ELR (cell line): Measurements from ENCODE around the gene ALDH9A1.
"Not testable (repeated sequence)": the region's sequence is repeated elsewhere in the genome, so short reads cannot be mapped to it uniquely, and the experiment has no call there.

Experiments
- DNase-seq: peaks from one replicate; pipeline ENCODE4 v3.0.0-alpha.2; 2015; ENCODE audit warnings: low read depth

The ALDH9A1 gene

DNA sequence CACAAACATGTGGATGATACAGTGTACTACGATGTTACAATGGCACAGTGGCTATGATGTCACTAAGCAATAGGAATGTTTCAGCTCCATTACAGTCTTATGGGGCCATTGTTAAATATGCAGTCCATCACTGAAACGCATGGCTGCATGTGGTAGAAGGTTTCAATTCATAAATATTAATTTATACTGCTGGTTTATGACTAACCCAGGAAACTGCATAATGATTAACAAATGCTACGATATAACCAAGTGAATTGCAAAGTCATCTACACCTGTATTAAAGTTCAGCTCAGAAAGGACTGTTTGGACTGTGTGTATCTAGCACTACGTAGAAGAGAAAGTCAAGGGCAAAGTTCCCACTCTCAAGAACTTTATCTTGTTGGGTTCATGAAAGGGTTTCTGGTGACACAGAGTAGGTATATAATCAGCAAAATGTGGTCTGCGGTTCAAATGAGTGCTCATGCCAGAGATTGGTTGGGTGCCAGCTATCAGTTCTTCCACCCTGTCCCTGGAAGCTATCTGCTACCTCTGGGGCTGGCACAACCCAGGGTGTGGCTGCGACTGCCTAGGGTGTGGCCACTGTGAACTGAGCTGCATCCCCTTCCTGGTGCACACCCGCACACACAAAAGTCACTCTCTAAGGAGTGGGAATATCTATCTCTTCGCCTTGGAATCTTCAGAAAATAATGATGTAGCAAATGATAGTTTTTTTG, 52.6 kb downstream of the ALDH9A1 start:
- peak; percentile 18 for DNase-seq

GRCh38 chr1:165644064-165644735, 54.2 kb downstream of the ALDH9A1 start:
- DNase-seq, result peak; percentile 66

GRCh38 chr1:165641231-165641987, 57.0 kb downstream of the ALDH9A1 start:
- DNase-seq, result peak; percentile 13

- no peak for DNase-seq
These were observed 58.3 kb downstream of the ALDH9A1 start for GRCh38 chr1:165639821-165640623.

DNA sequence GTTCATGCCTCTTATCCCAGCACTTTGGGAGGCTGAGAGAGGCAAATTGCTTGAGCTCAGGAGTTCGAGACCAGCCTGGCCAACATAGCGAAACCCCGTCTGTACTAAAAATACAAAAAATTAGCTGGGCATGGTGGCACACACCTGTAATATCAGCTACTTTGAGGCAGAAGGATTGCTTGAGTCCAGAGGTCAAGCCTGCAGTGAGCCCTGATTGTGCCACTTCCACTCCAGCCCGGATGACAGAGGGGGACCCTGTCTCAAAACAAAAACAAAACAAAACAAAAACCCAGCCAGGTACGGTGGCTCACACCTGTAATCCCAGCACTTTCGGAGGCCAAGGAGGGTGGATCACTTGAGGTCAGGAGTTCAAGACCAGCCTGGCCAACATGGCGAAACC, 60.2 kb downstream of the ALDH9A1 start:
- DNase-seq, result not testable (repeated sequence)

DNA sequence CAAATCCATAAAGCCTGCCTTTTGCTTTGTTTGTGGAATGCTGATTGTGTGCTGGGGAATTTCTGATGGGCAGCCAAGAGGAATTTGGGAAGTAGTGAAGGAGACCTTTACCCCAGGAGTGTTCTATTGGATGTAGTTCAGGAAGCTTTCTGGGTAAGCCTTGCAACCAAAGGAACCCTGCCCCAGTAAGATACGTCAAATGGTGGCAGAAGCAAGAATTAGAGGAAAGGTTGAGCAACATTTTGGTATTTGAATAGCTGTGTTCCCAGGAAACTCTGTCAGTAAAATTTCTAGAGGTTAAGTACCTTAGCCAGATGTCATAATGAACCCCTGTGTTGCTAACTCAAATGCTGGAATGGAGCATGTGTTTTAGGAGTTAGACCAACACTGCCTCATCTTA, 60.9 kb downstream of the ALDH9A1 start:
- no peak for DNase-seq

GRCh38 chr1:165635823-165636222, 62.5 kb downstream of the ALDH9A1 start:
- DNase-seq, result no peak

- DNase-seq, result no peak
These were observed 63.0 kb downstream of the ALDH9A1 start for GRCh38 chr1:165635329-165635728.

DNA sequence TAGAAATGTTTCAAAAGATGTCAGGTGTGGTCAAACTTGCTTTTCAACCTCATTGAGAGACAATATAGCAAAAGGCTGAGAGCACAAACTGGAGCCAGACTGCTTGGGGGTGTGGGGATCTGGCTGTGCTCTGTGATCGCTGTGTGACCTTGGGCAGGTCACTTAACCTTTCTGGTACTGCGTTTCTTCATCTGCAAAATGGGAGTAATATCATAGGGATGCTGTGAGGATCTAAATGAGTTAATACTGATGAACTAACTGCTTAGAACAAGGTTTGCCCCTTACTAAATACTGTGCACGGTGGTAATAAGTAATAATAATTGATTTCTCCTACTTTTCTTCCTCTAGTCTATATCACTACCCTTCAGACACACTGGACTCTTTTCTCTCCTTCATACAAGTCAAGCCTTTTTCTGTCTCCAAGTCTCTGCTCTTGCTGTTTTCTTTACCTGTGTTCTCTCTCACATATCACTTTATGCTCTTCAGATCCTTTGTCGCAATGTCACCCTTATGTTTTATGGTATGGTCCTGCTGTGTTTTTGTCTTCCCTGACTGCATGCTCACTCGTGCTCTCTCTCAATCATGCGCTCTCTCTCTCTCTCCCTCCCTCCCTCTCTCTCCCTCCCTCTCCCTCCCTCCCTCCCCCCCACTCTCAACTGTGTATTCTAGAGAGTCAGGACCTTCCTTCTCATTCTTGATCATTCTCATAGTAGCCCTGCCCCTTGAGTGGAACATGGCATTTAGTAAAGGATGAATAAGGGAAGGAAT, 64.0 kb downstream of the ALDH9A1 start:
- DNase-seq, result no peak

- peak; percentile 58 for DNase-seq
These were observed 64.7 kb downstream of the ALDH9A1 start for GRCh38 chr1:165633614-165634013.

DNA sequence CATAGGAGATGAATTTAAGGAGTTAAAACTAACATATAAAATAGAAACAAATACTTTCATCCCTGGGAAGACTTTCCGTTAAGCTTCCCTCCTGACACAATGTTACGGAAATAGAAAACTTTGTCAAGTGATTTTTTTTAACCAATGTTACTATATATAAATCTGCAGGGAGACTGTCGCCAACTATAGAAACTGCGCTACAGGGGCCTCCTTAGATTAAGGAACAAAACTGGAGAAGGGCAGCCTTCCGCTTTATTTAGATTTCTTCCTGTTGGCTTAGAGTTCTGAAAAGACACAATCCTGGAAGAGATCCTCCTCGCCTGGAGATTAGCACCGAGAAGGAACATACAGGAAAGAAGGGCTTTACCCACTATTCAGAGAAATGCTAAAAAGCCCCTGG, 65.9 kb downstream of the ALDH9A1 start:
- peak; percentile 5 for DNase-seq

GRCh38 chr1:165632152-165632469, 66.3 kb downstream of the ALDH9A1 start:
- no peak for DNase-seq

- DNase-seq, result peak; percentile 94
These were observed 66.8 kb downstream of the ALDH9A1 start for GRCh38 chr1:165631342-165632151.

- peak; percentile 96 for DNase-seq
These were observed 67.6 kb downstream of the ALDH9A1 start, which contains the start of gene MGST3 for GRCh38 chr1:165630629-165631341. MGST3 (plus strand) TSS chr1:165631234; CDS start chr1:165649848, 18,614 bp downstream.

- DNase-seq, result no peak
These were observed 68.3 kb downstream of the ALDH9A1 start for GRCh38 chr1:165629848-165630628.

DNA sequence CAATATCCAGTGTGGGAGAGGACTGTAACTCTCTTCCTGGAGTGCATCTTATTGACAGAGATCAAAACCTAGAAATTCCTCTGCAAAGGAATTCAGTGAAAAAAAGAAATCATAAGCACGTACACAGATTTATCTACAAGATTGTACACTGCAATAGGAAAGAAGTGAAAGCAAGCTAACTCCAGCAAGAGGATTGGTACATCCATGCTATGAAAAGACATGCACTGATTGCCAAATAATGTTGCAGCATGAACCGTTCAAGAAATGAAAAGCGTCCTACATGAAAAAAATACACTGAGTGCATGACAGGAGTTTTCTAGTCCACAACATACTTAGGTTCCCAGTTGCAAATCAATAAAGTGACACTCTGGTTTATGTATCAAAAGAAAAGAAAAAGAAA, 69.2 kb downstream of the ALDH9A1 start:
- DNase-seq, result no peak

- DNase-seq, result no peak
These were observed 70.1 kb downstream of the ALDH9A1 start for GRCh38 chr1:165628147-165628822.

DNA sequence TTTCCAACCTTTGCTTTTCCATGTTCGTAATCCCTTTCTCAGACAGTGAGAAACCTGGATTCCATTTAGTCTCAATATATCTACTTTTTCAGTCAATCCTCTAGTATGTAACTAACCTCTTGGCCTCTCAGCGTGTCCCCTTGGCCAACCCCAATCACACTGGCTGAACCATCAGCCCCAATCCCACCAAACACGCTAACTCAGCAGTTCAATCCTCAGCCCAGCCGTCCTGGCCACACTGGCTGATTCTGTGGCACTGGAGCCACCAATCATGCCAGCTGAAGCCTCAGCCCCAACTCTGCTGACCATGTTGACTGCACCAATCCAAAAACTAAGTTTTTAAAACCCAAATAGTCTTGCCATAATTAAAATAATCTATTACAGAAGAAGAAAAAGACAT, 73.9 kb downstream of the ALDH9A1 start:
- DNase-seq, result no peak
